ENCODE results near the gene HTR4. TPM values are rescaled to one million over a fixed set of nuclear protein-coding genes. Genes with fewer than 3 reads are reported as not detected.

The HTR4 gene
- total and polyA plus RNA-seq, 8 donors, result 0.92 to 17.4 (median 7.6) TPM; not detected in 5

DNA sequence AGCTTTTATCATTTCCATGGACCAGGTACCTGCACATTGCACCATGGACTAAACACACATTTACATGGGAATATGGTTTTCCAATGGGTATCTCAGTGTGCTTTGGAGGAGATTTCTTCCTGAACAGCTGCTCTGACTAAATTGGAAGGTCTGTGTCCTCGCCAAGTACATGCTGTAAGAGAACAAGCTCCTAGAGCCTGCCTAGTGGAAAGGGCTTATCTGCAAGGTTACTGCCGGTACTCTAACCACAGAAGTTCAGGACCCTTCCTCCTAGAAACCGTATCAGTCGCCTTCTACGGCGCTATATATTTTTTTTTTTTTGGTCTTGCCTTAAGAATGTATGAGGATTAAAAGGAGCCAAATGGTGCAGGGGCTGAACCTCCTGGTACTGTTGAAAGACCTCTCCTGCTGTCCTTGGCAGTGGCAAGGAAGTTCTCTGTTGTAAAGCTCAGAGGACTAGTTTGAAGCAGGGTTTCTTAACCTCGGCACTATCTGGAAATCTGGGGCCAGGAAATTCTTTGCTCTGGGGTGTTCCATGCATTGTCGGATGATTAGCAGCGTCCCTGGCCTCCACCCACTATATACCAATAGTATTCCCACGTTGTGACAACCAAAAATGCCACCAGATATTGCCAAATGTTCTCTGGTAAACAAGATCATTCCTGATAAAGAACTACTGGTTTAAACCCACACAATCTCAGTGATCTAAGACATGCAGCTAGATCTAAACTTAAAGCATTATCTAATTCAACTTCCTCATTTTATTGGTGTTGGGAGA is 163.1 kb downstream of the HTR4 start:
- 19 to 59% (median 43%) methylated on average over 10 of the region's 10 CpGs for WGBS, 5 donors

DNA sequence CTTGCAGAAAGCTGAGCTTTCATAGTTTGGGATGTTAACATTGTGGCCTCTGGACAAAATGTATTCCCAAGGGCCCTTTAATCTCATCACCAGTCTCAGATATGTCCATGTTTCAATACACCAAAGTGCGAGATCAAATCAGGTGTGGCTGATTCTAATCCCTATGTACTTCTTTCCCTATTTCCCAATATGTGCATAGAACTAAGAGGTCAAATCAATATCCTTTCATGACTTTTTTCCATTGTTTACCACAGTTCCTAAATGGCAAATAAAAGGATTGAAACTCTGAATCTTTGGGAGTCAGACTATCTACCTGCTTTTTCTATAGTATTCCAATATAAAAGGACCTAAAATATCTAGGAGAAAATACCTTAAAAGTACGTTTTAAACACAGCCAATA is 165.6 kb downstream of the HTR4 start:
- H3K36me3 ChIP-seq, result no peaks in the 10 kb centered on the region
- no peak for DNase-seq
- H3K9me3 ChIP-seq, result no peaks in the 10 kb centered on the region
- H3K4me1 ChIP-seq, result peaks cover 0 to 4% (median 0%) of the 10 kb centered on the region in 4 donors
- H3K27me3 ChIP-seq, result peaks cover 0 to 6% (median 0%) of the 10 kb centered on the region in 3 donors
- H3K27ac ChIP-seq, result no peak overlapping the region
- TF ChIP-seq POLR2AphosphoS5 (IDR thresholded peaks at IDR 0.05), result no peak
- TF ChIP-seq EP300 (IDR thresholded peaks at IDR 0.05), result no peak
- no peak for TF ChIP-seq POLR2A (IDR thresholded peaks at IDR 0.05)
- TF ChIP-seq, protein P1, sequence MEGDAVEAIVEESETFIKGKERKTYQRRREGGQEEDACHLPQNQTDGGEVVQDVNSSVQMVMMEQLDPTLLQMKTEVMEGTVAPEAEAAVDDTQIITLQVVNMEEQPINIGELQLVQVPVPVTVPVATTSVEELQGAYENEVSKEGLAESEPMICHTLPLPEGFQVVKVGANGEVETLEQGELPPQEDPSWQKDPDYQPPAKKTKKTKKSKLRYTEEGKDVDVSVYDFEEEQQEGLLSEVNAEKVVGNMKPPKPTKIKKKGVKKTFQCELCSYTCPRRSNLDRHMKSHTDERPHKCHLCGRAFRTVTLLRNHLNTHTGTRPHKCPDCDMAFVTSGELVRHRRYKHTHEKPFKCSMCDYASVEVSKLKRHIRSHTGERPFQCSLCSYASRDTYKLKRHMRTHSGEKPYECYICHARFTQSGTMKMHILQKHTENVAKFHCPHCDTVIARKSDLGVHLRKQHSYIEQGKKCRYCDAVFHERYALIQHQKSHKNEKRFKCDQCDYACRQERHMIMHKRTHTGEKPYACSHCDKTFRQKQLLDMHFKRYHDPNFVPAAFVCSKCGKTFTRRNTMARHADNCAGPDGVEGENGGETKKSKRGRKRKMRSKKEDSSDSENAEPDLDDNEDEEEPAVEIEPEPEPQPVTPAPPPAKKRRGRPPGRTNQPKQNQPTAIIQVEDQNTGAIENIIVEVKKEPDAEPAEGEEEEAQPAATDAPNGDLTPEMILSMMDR (IDR thresholded peaks at IDR 0.05), result no peak
- intact Hi-C loops (cut with DNase I; ENCODE audit: low total_unique reads), result no loop called here
- H3K4me3 ChIP-seq, result no peak overlapping the region
- 43 to 64% (median 54%) methylated on average over 2 of the region's 2 CpGs for WGBS, 5 donors

More for the DNA sequence above, 163.1 kb downstream of the HTR4 start:
- Histone ChIP-seq H3K27ac (no peak overlapping the region), H3K4me1 (peaks cover 0 to 4% (median 0%) of the 10 kb centered on the region in 4 donors), H3K9me3 (no peaks in the 10 kb centered on the region), H3K4me3 (no peak overlapping the region), H3K36me3 (no peaks in the 10 kb centered on the region), H3K27me3 (peaks cover 0 to 6% (median 0%) of the 10 kb centered on the region in 3 donors)
- DNase-seq, result no peak
- TF ChIP-seq EP300 (IDR thresholded peaks at IDR 0.05) (no peak), POLR2A (IDR thresholded peaks at IDR 0.05) (no peak)
- intact Hi-C loops (cut with DNase I; ENCODE audit: low total_unique reads), result no loop called here

DNA sequence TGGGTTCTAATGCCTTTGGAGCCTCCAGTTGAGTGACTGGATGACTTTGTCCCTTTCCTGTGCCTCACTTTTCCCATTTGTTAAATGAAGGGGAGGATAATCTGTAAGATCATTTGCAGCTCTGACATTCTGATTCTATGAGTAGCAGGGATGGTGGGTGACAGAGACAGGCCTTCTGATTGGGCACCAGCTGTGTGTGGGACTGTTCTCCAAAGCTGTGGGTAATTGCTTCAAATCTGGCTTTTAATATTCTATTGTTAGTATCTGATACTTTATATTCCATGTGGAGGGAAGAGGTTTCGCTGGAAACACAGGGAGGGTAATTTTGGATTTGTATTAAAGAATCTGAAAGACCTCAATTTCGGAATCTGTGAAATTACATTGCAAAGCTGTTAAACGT is 167.9 kb downstream of the HTR4 start:
- H3K27ac ChIP-seq, result no peak overlapping the region
- H3K27me3 ChIP-seq, result peaks cover 0 to 11% (median 0%) of the 10 kb centered on the region in 3 donors
- DNase-seq, result no peak
- WGBS, 5 donors, result 77 to 90% (median 87%) methylated on average over 3 of the region's 3 CpGs
- no peak for TF ChIP-seq EP300 (IDR thresholded peaks at IDR 0.05)
- TF ChIP-seq POLR2AphosphoS5 (IDR thresholded peaks at IDR 0.05), result no peak
- TF ChIP-seq POLR2A (IDR thresholded peaks at IDR 0.05), result no peak
- TF ChIP-seq, protein P1 (IDR thresholded peaks at IDR 0.05), result no peak
- intact Hi-C loops (cut with DNase I; ENCODE audit: low total_unique reads), result no loop called here
- no peak overlapping the region for H3K4me3 ChIP-seq
- H3K36me3 ChIP-seq, result no peaks in the 10 kb centered on the region
- peaks cover 0 to 4% (median 1%) of the 10 kb centered on the region in 4 donors for H3K4me1 ChIP-seq
- no peaks in the 10 kb centered on the region for H3K9me3 ChIP-seq

DNA sequence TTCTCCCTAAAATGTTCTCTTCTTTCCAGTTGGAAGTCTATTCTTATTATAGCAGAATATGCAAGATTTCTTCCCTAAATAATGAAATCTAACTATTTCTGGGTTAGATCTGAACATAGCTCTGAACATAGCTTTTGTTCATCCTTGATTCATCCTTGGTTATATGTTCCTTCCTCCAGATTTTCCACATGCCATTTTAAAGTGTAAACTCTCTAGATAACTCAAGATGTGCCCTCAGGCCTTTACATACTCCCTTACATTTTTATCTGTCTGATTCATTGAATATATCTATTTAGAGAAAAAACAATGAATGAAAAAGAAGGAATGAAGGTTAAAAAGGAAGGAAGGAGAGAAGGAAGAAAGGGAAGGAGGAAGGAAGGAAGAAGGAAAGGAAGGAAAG is 169.7 kb downstream of the HTR4 start:
- H3K4me1 ChIP-seq, result peaks cover 0 to 4% (median 1%) of the 10 kb centered on the region in 4 donors

More for the DNA sequence above, 169.7 kb downstream of the HTR4 start:
- Histone ChIP-seq H3K4me3 (no peak overlapping the region), H3K9me3 (no peaks in the 10 kb centered on the region), H3K27ac (no peak overlapping the region), H3K36me3 (no peaks in the 10 kb centered on the region), H3K27me3 (peaks cover 0 to 11% (median 0%) of the 10 kb centered on the region in 3 donors)
- TF ChIP-seq, protein P1 (IDR thresholded peaks at IDR 0.05), result no peak
- TF ChIP-seq POLR2A (IDR thresholded peaks at IDR 0.05), result no peak
- TF ChIP-seq EP300 (IDR thresholded peaks at IDR 0.05), result no peak
- no peak for TF ChIP-seq POLR2AphosphoS5 (IDR thresholded peaks at IDR 0.05)
- no peak for DNase-seq
- intact Hi-C loops (cut with DNase I; ENCODE audit: low total_unique reads), result no loop called here
